ENCODE data around the gene GRK5.

Gene GRK5

DNA sequence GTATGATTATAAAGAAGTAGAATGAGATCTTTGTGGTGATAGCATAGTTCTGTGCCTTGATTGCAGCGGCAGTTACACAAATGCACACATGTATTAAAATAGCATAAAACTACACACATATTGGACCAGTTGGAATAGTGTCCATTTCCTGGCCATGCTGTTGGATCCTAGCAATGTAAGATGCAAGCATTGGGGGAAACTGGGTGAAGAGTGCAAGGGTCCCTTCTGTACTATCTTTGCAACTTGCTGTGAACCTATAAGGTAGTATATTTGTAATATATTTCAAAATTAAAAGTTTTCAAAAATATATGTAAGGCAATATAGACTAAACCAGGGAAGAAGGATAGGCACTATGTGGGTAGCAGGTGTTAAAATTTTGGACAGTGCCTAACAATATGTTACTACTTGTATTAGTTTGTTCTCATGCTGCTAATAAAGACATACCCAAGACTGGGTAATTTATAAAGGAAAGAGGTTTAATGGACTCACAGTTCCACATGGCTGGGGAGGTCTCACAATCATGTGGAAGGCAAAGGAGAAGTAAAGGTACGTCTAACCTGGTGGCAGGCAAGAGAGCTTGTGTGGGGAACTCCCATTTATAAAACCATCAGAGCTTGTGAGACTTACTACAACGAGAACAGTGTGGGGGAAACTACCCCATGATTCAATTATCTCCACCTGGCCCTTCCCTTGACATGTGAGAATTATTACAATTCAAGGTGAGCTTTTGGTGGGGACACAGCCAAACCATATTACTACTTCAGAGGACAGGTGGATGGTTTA lies 263.7 kb downstream of the GRK5 start:
- no peak overlapping the region for H3K4me3 ChIP-seq (ENCODE audit: low read depth, low read length)

DNA sequence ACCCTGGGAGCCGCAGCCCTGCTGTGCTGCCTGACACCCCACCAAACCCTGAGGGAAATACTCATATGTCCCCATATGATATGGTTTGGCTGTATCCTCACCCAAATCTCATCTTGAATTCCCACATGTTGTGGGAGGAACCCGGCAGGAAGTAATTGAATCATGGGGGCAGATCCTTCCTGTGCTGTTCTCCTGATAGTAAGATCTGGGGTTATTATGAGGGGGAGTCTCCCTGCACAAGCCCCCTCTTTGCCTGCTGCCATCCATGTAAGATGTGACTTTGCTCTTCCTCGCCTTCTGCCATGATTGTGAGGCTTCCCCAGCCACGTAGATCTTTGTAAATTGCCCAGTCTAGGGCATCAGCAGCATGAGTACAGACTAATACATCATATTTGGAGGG lies 266.4 kb downstream of the GRK5 start:
- H3K4me3 ChIP-seq (ENCODE audit: low read depth, low read length), result no peak overlapping the region

DNA sequence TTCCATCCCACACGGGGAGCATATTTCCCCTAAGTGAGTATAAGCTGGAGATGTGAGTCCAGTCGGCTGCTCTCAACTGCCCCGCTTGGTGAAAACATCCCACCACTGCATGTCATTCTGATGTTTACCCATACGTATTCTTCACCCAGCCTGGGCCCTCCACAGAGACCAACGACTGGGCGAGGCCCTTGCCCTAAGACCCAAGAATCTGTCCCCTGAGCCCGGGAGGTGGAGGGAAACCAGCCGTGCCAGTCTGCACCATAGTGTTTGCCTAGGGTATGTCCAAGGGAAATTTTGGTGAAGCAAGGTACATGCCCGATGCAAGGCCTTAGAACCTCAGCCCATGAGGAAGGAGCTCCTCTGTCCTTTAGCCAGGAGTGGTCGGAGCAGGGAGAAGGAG lies 267.2 kb downstream of the GRK5 start:
- no peak overlapping the region for H3K4me3 ChIP-seq (ENCODE audit: low read depth, low read length)

DNA sequence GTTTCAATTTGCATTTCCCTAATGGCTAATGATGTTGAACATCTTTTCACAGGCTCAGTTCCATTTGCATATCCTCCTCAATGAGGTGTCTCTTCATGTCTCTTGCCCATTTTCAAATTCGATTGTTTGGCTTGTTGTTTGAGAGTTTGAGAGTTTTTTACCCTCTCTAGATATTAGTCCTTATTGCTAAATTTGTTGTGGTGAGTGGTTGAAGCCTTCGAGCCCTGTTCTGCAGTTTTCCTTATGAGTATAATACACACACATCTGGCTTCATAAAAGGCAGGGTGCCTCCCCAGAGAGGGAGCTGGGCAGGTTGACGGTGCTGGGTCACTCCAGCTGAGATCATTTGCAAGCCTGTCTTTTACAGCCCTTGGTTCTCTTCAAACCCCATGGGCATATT lies 270.1 kb downstream of the GRK5 start:
- H3K4me3 ChIP-seq (ENCODE audit: low read depth, low read length), result no peak overlapping the region

DNA sequence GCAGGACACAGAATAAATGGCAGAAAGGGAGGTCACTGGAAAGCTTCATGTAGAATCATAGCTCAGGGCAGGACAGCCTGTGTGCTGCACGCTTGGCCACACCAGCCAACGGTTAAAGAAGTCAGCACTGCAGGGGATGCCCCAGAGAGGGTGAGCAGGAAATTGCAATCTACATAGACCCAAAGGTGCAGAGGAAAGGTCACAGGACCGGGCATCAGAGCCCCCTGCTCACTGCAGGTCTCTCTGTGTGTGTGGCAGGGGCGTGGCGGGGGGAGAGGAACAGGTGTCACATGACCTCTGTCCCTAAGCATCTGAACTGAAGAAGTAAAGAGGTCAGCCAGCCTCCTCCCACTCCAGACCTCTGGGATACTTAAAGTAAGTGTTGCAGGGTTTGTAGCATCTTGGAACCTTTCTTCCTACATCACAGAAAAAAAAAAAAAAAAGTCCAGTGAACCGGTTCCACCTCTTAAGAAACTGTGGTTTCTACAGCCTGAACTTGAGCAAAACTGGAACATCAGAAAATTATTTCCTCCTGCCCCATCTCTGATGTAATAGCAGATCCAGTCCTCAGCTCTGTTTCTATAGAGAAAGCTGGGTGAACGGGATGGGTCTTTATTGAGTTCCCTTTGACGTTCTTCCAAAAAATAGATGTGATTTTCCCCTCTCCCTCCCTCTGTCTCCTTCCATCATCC lies 270.9 kb downstream of the GRK5 start:
- H3K4me3 ChIP-seq (ENCODE audit: low read depth, low read length), result no peak overlapping the region

DNA sequence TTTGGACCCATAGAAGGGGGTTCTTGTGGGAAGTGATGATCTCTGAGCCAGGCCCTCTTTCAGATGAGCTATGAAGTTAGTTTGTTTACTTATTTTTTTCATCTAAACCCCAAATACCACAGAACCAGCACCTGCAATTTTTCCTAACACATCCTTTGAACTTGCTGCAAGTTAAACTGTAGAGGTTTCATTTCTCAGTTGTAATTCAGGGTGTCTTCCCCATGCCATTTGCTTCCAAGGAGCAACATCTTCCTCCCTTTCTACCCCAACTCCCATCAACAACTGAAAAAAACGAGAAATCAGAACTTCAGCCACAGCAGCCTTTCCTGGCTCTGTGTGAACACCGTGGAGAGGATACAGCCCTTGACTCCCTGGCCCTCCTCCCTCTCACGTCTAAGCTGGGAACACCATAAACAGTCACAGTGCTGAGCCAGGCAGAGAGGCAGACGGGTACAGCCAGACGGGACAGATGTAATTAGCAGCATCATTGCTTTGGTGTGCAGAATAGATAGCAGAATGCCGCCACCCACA lies 271.5 kb downstream of the GRK5 start:
- H3K4me3 ChIP-seq (ENCODE audit: low read depth, low read length), result no peak overlapping the region

DNA sequence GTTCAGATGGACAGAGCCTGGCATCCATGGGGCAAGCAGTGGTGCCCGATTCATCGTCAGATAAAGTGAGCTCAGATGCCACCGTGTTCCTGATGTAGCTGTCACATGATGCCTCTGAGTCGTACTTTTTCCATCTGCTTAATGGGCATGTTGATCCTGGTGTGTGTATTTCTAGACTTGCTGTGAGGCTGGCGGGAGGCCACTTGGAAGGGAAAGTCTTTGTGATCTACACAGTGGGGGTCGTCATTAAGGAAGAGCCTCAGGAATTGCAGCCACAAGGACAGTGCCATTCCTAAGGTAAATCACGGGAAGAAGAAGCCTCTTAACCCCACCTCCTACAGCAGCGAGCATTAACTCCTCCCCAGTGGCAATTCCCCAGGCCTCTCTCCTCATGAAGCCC lies 272.2 kb downstream of the GRK5 start:
- no peak overlapping the region for H3K4me3 ChIP-seq (ENCODE audit: low read depth, low read length)

DNA sequence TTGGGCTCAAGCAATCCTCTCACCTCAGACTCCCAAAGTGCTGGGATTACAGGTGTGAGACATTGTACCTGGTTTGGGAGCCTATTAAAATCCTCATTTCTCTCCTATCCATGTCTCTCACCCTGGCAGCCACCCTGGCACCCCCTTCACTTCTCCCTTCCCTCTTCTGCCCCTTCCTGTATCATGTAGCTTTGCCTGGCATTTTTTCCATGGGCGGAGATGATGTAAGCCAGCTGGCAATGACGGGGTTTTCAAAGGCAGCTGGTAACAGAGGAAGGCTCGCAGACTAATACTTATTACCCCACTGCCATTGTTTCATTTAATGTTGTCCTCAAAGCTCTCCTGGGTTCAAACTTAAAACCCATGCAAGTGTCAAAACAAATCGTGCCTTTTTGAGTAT lies 273.3 kb downstream of the GRK5 start:
- H3K4me3 ChIP-seq (ENCODE audit: low read depth, low read length), result no peak overlapping the region

DNA sequence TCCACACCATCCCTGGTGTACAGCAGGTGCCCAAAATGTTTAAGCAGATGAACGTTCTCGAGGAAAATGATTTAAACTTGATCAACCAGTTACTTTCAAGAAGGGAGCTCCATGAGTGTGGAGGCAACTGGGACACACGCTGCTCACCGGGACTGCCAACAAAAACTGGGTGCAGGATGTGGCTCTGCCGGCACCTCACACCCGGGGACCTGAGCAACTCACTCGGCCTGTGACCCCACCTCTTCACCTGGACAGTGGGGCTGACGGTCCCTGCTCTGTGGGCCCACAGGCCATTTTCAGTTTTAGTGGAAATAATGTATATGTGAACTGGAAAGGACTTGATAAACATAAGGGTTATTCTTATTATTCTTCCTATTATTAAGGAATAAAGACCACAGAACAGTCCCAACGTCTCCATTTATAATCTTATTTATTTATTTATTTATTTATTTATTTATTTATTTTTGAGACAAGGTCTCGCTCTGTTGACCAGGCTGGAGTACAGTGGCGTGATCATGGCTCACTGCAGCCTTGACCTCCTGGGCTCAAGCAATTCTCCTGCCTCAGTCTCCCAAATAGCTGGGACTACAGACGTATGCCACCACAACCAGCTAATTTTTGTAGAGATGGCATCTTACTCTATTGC lies 274.5 kb downstream of the GRK5 start:
- no peak overlapping the region for H3K4me3 ChIP-seq (ENCODE audit: low read depth, low read length)

DNA sequence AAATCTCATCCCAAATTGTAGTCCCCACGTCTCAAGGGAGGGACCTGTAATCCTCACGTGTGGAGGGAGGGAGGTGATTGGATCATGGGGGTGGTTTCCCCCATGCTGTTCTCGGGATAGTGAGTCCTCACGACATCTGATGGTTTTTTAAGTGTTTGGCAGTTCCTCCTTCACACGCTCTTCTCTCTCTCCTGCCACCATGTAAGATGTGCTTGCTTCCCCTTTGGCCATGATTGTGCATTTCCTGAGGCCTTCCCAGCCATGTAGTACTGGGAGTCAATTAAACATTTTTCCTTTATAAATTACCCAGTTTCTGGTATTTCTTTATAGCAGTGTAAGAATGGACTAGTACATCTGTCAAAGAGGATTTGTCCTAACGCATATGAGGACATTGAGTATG lies 275.6 kb downstream of the GRK5 start:
- H3K4me3 ChIP-seq (ENCODE audit: low read depth, low read length), result no peak overlapping the region

DNA sequence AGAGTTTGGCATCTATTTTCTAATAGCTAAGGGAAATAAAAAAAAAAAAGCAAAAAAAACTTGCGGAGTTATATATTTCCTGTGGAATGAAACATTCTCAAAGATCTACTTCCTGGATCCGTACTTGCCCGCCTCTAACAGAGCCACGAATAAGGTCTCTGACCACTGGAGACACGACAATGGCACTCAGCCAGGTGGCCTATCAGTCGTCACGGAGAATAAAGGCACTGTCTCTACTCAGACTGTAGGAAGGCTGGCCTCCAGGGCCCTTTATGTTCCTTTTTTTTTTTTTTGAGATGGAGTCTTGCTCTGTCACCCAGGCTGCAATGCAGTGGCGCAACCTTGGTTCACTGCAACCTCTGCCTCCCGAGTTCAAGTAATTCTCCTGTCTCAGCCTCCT lies 276.5 kb downstream of the GRK5 start:
- no peak overlapping the region for H3K4me3 ChIP-seq (ENCODE audit: low read depth, low read length)

DNA sequence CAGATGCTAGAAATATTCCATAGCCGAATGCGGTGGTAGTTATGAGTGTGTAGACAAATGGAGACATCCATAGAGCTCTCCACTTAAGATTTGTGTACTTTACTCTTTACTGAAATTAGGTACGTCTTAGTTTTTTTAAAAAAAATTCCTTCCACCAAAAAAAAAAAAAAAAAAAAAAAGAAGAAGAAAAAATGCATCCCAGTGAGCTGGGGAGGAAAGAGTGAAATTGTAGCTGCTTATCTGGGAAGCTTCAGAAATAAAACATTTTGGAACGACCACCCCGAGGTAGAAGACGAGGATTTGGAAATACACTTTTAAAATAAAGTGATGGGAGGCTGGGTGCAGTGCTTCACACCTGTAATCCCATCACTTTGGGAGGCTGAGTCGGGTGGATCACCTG lies 281.3 kb downstream of the GRK5 start:
- H3K4me3 ChIP-seq (ENCODE audit: low read depth, low read length), result no peak overlapping the region

DNA sequence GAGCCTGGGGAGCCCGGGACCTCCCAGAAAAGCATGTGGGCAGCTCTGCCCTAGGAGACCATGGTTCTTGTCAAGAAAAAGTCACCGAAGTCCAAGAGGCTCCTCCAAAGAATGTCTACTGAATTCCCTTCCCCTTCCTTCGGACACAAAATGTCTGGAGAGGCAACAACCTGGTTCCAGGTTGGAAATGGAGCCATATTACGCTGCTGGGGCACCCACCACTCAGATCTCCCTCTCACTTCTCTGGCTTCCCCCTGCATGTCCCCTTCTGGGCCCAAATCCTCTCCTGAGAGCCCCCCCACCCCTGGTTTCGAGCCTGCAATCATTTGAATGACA lies 282.6 kb downstream of the GRK5 start:
- no peak overlapping the region for H3K4me3 ChIP-seq (ENCODE audit: low read depth, low read length)

DNA sequence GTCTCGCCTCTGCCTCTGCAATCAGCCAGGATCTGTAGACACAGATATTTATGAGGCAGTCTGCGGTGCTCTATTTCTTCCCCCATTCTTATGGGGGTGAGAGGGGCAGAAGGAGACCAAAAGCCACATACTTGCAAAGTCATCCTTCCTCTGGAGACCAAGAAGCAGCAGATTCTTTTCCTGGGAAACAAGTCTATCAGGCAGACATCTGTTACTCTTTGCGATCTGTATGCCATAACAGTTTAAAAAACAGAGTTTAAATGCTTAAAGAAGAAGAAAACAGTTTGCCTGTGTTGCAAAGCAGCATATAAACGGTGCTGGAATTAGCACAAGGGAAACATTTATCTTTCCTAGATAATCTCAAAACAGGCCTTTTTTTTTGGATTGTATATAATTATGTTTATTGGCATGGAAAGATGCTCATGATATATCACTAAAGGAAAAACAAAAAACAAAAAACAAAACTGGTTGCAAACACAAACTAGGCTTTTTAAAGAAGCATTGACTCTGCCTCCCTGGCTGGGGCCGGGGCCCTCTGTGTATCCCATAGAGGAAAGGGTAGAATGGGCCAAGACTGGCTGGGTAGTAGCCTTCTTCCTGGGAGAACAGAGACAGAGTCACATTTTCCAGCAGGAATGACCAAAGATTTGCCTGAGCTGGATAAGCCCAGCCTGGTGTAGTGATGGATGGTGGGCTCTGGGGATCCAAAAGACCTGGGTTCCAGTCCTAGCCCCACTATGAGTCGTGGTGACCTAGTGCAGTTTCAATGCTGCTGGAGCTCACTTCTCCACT lies 284.8 kb downstream of the GRK5 start:
- H3K4me3 ChIP-seq (ENCODE audit: low read depth, low read length), result no peak overlapping the region

DNA sequence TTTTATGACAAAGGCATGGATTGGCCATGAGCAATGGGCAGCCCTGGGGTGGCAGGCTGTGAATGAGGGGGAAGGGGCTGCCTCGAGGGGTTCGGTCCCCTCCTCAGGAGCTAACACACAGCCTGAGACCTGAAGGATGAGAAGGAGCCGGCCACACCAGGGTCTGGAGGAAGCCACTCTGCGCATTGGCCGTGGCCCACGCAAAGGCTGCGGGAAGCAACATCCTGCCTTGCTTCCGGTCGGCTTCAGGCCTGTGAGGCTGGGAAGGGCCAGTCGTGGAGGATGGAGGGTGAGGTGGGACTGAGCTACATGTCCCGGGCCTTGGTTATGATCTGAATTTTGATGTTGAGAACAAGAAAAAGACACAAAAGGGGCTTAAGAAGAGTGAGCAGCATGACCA lies 285.8 kb downstream of the GRK5 start:
- no peak overlapping the region for H3K4me3 ChIP-seq (ENCODE audit: low read depth, low read length)

DNA sequence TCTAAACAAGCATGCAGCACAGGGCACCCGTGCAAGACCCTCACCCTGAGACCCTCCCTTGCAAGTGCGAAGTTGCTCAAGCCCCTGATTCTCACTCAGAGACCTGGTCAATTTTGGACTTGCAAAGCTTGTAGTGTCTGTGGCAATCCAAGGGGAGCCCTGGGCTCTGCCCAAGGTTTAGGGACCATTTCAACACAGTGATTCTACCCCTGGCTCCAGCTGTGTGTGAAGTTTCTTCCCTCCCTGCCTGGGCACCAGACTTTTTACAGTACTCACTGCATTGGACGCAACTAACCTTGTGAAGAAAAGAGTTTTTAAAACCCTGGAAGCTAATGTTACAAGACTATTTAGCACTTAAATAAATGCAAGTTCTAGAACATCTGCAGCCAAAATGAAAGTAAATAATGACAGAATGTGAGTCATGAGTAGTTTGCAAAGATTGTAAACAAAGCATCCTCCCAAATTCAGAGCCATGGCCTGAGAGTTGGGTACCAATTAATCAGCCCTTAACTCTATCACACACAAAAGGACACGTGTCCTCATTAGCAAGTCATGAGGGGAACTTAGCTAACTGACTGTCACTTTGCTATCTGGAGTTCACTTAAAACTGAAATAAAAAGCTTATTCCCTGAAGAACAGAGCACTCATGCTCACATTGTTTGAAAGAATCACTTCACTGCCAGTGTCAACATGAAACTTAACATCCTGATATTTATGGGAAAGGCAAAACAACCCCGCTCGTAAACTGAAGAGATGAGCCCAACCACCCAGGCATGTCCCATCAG lies 287.1 kb downstream of the GRK5 start:
- no peak overlapping the region for H3K4me3 ChIP-seq (ENCODE audit: low read depth, low read length)

DNA sequence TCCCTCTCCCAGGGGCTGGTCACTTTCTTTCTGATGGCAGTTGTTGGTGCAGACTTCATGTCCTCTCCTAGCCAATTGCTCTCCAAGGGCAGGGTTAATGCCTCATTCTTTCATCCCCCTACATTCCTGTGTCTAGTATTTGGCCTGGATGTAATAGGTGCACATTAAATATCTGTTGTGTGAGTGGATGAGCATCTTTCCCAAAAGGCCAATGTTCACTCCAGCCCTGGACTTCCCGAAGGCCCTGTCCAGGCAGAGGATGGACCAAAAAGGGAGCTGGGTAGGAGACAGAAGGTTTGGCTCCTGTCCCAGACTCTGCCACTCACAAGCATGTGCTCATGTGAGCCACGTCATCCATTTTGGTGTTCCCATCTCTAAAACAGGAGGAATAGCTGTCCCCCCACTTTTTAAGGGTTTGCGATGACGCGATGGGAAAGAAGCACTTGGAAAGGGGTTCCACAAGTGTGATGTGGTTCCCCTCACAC lies 287.7 kb downstream of the GRK5 start:
- no peak overlapping the region for H3K4me3 ChIP-seq (ENCODE audit: low read depth, low read length)

DNA sequence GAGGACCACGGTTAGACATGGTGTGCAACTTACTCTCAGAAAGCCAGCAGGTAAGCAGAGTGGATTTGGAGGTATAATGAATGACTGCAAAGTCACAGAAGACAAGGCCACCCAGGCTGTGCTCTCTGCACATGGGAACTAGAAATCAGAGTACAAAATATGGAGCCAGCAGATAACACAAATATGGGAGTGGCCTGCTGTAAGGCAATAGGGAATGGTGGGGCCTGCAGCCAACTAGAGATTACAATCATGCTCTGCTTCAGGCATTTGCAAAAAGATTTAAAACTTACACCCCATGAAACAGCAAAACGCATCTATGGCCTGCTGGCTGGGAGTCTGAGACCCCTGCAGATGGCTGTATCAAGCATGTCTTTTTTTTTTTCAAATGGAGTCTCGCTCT lies 288.2 kb downstream of the GRK5 start:
- H3K4me3 ChIP-seq (ENCODE audit: low read depth, low read length), result no peak overlapping the region

DNA sequence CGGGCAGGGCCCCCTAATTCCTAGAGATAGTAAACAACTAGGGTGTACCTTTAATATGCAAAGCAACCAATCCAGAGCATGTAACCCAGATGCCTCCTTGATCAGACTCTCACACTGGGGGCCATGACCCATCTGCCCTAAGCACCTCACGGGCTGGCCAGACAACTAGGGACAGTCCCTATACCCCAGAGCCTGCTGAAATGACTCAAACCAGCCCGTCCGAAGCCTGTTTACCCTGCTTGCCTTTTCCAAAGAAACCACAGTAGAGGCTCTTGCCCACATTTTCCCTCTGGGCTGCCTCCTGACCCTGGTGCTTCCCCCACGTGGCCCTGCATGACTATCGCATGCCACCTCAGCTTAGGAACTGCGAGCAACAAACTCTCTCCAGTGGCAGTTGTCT lies 288.9 kb downstream of the GRK5 start:
- H3K4me3 ChIP-seq (ENCODE audit: low read depth, low read length), result no peak overlapping the region

DNA sequence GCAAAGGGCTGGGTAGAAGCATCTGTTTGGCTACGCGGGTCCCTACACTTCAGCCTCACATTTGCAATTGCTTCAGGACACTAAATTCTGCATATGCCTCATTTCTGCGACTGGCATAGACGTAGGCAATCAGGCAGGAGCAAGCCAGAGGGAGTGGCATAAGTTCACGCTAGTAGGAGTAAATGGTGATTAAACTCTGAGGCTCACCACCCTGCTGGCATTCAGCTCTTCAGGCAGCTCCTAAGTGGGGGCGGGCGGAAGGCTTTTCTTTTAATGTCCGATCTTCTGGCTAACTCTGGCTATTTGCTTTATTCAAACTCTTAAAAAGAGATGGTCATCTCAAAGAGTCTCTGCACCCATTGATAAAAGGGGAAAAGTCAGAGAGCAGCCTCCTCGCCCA lies 289.9 kb downstream of the GRK5 start:
- H3K4me3 ChIP-seq (ENCODE audit: low read depth, low read length), result no peak overlapping the region
